Testis (tissue), 3 donors: Measurements from ENCODE around the gene SGIP1. TPM values are rescaled to one million over a fixed set of nuclear protein-coding genes. Genes with fewer than 3 reads are reported as not detected.

Experiments
- DNase-seq: peaks from one replicate; pipeline ENCODE4 v3.0.0-alpha.2; 2019
- H3K27ac ChIP-seq, 2 donors: fragments of 200-600 bp; sonication (generic); one replicate each; pipeline ENCODE4 v1.5.1; 2019
- H3K27me3 ChIP-seq: fragments of 200-600 bp; sonication (generic); one replicate; pipeline ENCODE4 v1.5.1; 2019
- H3K36me3 ChIP-seq: fragments of 200-600 bp; sonication (generic); one replicate; pipeline ENCODE4 v1.5.1; 2017; ENCODE audit warnings: low read depth; ENCODE audit errors: missing control alignments
- H3K4me1 ChIP-seq: fragments of 200-600 bp; sonication (generic); one replicate; pipeline ENCODE4 v1.5.1; 2019
- H3K4me3 ChIP-seq, 2 donors: fragments of 200-600 bp; sonication (generic); one replicate each; pipeline ENCODE4 v1.5.1; 2017 to 2019
- H3K9me3 ChIP-seq: fragments of 200-600 bp; sonication (generic); one replicate; pipeline ENCODE4 v1.5.1; 2017
- POLR2A ChIP-seq: fragments of 450-650 bp; IDR thresholded peaks from one replicate; pipeline ENCODE4 v1.6.1; 2017; ENCODE audit warnings: antibody characterized with exemption, mild to moderate bottlenecking, moderate library complexity
- WGBS, 2 donors: methylation state at CpG; one replicate each; pipeline ENCODE4 v1.1.5; 2018; 5-methylcytosine and 5-hydroxymethylcytosine counted together
- intact Hi-C: fragments of 100-400 bp; cut with DNase I; formaldehyde crosslinking; loops from one replicate; pipeline ENCODE4 v1.15.1; 2023; ENCODE audit warnings: low total_unique reads
- polyA plus RNA-seq: library from polyadenylated mRNA; stranded (reverse); fragments of 350-450 nt; fragmentation: Illumina TruSeq; extraction: RNeasy Lipid Tissue Mini Kit (QIAGEN cat#74804); gene quantifications from one replicate; pipeline ENCODE4 v1.2.3, GENCODE V29; 2014; ENCODE audit warnings: low read depth, low replicate concordance; ENCODE audit not compliant: insufficient read depth
- total RNA-seq, 2 donors: library from RNA; depleted of rRNA; stranded (reverse); fragments of >200 nt; gene quantifications; one replicate each; pipeline ENCODE4 v1.2.3, GENCODE V29; 2016
- TF ChIP-seq, protein P1 (sequence below), 3 experiments: fragments of 450-650 bp in 2 of 3; fragments of 200-600 bp in 1 of 3; sonication (generic) in 1 of 3; IDR thresholded peaks; one replicate each; pipeline ENCODE4 v1.5.1; 2016 to 2019; ENCODE audit warnings: antibody characterized with exemption in 3 of 3, mild to moderate bottlenecking in 2 of 3, moderate library complexity in 1 of 3

SGIP1 gene
- total and polyA plus RNA-seq, 3 donors from 2014 or later, result 11.7 to 67.9 (median 48.1) TPM

DNA sequence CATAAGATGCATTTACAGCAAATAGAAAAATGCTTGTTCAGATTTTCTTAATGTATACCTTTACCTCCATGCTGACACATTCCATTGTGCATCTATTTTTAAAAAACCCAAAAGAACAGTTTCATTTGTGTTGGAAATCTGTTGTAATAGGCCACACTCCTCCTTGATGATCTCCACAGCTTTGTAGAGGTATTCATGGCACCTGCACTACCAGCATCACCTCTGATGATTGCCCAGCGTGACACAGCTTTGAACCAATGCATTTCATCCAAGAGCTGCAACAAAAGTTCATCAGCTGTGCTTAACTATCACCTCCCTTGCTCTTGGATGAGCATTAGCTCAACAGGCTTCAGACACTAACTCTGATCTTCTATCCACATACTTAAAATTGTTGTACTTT lies 226.6 kb downstream of the SGIP1 start:
- no peak for DNase-seq
- H3K27me3 ChIP-seq, result no peaks in the 10 kb centered on the region
- intact Hi-C loops, result no loop called here
- H3K27ac ChIP-seq, result no peak overlapping the region
- TF ChIP-seq, protein P1, sequence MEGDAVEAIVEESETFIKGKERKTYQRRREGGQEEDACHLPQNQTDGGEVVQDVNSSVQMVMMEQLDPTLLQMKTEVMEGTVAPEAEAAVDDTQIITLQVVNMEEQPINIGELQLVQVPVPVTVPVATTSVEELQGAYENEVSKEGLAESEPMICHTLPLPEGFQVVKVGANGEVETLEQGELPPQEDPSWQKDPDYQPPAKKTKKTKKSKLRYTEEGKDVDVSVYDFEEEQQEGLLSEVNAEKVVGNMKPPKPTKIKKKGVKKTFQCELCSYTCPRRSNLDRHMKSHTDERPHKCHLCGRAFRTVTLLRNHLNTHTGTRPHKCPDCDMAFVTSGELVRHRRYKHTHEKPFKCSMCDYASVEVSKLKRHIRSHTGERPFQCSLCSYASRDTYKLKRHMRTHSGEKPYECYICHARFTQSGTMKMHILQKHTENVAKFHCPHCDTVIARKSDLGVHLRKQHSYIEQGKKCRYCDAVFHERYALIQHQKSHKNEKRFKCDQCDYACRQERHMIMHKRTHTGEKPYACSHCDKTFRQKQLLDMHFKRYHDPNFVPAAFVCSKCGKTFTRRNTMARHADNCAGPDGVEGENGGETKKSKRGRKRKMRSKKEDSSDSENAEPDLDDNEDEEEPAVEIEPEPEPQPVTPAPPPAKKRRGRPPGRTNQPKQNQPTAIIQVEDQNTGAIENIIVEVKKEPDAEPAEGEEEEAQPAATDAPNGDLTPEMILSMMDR (IDR thresholded peaks at IDR 0.05), result no peak
- no peak for TF ChIP-seq POLR2A
- no peaks in the 10 kb centered on the region for H3K9me3 ChIP-seq
- no peaks in the 10 kb centered on the region for H3K36me3 ChIP-seq
- no peak overlapping the region for H3K4me3 ChIP-seq
- no peaks in the 10 kb centered on the region for H3K4me1 ChIP-seq
- WGBS, 2 donors, result 93 to 100% methylated on average over 1 of the region's 1 CpG

DNA sequence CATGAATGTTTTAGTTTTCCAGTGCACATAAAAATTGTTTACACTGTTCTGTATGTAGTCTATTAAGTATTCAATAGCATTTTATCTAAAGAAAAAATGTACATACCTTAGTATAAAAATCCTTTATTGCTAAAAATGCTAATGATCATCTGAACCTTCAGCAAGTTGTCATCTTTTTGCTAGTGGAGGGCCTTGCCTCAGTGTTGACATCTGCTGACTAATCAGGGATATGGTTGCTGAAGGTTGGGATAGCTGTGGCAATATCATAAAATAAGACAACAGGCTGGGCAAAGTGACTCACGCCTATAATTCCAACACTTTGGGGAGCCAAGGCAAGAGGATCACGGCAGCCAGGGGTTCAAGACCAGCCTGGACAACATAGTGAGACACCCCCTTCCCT lies 227.3 kb downstream of the SGIP1 start:
- no peak overlapping the region for H3K27ac ChIP-seq
- H3K4me3 ChIP-seq, result no peak overlapping the region
- TF ChIP-seq, protein P1 (IDR thresholded peaks at IDR 0.05), result no peak
- no peak for TF ChIP-seq POLR2A
- H3K36me3 ChIP-seq, result no peaks in the 10 kb centered on the region
- no peak for DNase-seq
- no peaks in the 10 kb centered on the region for H3K4me1 ChIP-seq
- no peaks in the 10 kb centered on the region for H3K27me3 ChIP-seq
- no peaks in the 10 kb centered on the region for H3K9me3 ChIP-seq
- 93 to 95% methylated on average over 2 of the region's 2 CpGs for WGBS, 2 donors
- intact Hi-C loops, result no loop called here

DNA sequence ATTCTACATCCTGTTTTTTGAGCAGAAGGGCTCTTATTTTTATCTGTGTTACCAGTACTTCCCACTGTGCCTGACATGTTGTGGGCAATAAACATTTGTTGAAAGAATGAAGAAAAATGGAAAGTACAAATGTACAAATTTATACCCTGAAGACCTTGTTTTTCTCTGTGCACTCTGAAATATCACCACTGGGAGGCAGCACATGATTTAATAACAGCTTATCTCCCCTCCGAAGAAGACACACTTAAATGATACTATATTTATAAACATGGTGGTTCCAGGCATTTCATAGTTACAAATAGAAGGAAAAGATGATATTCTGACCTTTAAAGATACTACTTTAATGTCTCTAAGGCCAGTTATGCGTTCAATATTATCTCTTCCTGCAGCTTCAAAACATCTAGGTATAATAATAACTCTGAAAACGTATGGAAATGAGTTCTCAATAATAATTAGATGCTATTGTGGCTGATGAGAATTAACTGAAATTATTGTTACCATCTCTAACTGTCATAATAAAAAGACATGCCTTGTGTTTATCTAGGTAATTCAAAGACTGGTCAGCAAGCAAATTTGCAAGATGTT lies 231.1 kb downstream of the SGIP1 start:
- Histone ChIP-seq H3K27ac (no peak overlapping the region), H3K27me3 (no peaks in the 10 kb centered on the region), H3K36me3 (no peaks in the 10 kb centered on the region), H3K9me3 (no peaks in the 10 kb centered on the region), H3K4me1 (no peaks in the 10 kb centered on the region), H3K4me3 (no peak overlapping the region)
- 33 to 35% methylated on average over 3 of the region's 3 CpGs for WGBS, 2 donors
- TF ChIP-seq POLR2A, result no peak
- TF ChIP-seq, protein P1 (IDR thresholded peaks at IDR 0.05), result peak; percentile 73 to 77 (median 73)
- intact Hi-C loops, result no loop called here
- peak; percentile 73 for DNase-seq

DNA sequence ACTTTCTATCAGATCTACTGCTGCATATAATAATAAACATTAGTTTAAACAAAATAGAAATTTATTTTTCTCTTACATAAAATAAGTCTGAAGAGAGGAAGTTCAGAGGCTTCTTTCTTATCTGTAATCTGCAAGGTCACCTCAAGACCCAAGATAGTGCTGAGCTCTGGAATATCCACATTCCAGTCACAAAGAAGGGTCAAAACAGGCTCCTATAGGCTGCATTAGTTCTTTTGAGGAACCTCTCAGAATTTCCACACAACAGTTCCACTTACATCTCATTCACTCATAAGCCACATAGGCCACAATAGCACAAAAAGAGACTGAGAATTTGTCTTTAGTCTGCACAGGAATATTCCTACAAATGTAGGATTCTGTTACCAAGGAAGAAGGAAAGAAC lies 233.7 kb downstream of the SGIP1 start:
- H3K9me3 ChIP-seq, result no peaks in the 10 kb centered on the region
- no peak for DNase-seq
- H3K36me3 ChIP-seq, result no peaks in the 10 kb centered on the region
- no peak overlapping the region for H3K27ac ChIP-seq
- intact Hi-C loops, result no loop called here
- TF ChIP-seq, protein P1 (IDR thresholded peaks at IDR 0.05), result no peak
- TF ChIP-seq POLR2A, result no peak
- no peaks in the 10 kb centered on the region for H3K4me1 ChIP-seq
- no peak overlapping the region for H3K4me3 ChIP-seq
- H3K27me3 ChIP-seq, result no peaks in the 10 kb centered on the region

DNA sequence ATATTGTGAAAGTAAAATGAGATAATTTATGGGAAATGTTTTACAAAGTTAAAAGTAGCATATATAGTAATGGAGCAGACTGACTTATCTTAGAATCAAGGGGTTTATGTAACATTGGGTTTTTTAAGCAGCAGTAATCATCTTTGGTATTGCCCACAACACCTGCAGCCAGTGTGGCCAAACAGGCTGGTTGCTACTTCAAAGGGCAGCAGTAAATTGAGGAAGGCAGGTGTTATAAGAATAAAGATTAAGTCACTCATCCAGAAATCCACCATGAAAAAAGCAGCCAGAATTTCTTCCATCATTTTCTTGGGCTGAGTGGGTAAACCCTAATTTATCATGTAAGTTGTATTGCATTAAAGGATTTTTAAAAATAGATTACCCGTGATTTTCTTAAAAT lies 235.0 kb downstream of the SGIP1 start:
- 81 to 91% methylated on average over 1 of the region's 1 CpG for WGBS, 2 donors
- Histone ChIP-seq H3K36me3 (no peaks in the 10 kb centered on the region), H3K9me3 (no peaks in the 10 kb centered on the region), H3K4me1 (no peaks in the 10 kb centered on the region), H3K27me3 (no peaks in the 10 kb centered on the region), H3K27ac (no peak overlapping the region), H3K4me3 (no peak overlapping the region)
- intact Hi-C loops, result no loop called here
- DNase-seq, result no peak
- no peak for TF ChIP-seq POLR2A
- TF ChIP-seq, protein P1 (IDR thresholded peaks at IDR 0.05), result no peak
